Right lobe of liver (tissue), 6 donors: Measurements from ENCODE around the gene PIP5K1B. TPM values are rescaled to one million over a fixed set of nuclear protein-coding genes. Genes with fewer than 3 reads are reported as not detected.

Source experiments
- ATAC-seq, 4 donors: fragments of 200-7000 bp; cut with Tn5 transposase; one replicate each; pipeline ENCODE4 v1.9.1; 2020; ENCODE audit warnings: mild to moderate bottlenecking in 4 of 4, moderate library complexity in 4 of 4
- DNase-seq, 3 donors: peaks; one replicate each; pipeline ENCODE4 v3.0.0-alpha.2; 2020
- H3K27ac ChIP-seq, 3 donors: fragments of 200-600 bp; one replicate each; pipeline ENCODE4 v1.8.0; 2022
- H3K27me3 ChIP-seq, 2 donors: fragments of 200-600 bp; one replicate each; pipeline ENCODE4 v1.8.0; 2022
- H3K36me3 ChIP-seq, 4 donors: fragments of 200-600 bp; sonication (generic) in 1 of 4; one replicate each; pipeline versions ENCODE4 v1.5.1 to v1.8.0; 2017 to 2022; ENCODE audit warnings: control low read depth in 1 of 4
- H3K4me1 ChIP-seq, 4 donors: fragments of 200-600 bp; sonication (generic) in 1 of 4; one replicate each; pipeline versions ENCODE4 v1.5.1 to v1.8.0; 2017 to 2022; ENCODE audit warnings: control low read depth in 1 of 4
- H3K4me3 ChIP-seq, 3 donors: fragments of 200-600 bp; one replicate each; pipeline ENCODE4 v1.8.0; 2022
- H3K9me3 ChIP-seq, 4 donors: fragments of 200-600 bp; sonication (generic) in 1 of 4; one replicate each; pipeline versions ENCODE4 v1.5.1 to v1.8.0; 2017 to 2022; ENCODE audit warnings: control low read depth in 1 of 4
- CTCF ChIP-seq, 4 donors: fragments of 200-600 bp in 3 of 4; fragments of 450-650 bp in 1 of 4; IDR thresholded peaks; one replicate each; pipeline versions ENCODE4 v1.5.1 to v1.8.0; 2016 to 2022; ENCODE audit warnings: antibody characterized with exemption in 4 of 4, mild to moderate bottlenecking in 2 of 4
- POLR2A ChIP-seq: fragments of 450-650 bp; IDR thresholded peaks from one replicate; pipeline ENCODE4 v1.6.1; 2017; ENCODE audit warnings: antibody characterized with exemption, mild to moderate bottlenecking
- WGBS: methylation state at CpG from one replicate; pipeline ENCODE4 v1.1.6; 2018; ENCODE audit warnings: low coverage, low lambda C conversion rate; ENCODE audit not compliant: insufficient coverage; ENCODE audit errors: missing lambda C conversion rate; 5-methylcytosine and 5-hydroxymethylcytosine counted together
- intact Hi-C, 2 donors: fragments of 100-400 bp; cut with DNase I; formaldehyde crosslinking; loops; one replicate each; pipeline versions ENCODE4 v1.11.2 to v1.14.1; 2022
- total RNA-seq, 6 experiments: library from RNA; depleted of rRNA in 2 of 6; stranded (reverse); fragments of >200 nt in 2 of 6; fragmentation: NEBNext Ultra II Directional in 3 of 6; extraction: Animal tissue kit (Norgen Biotek cat#: 25700) in 3 of 6; gene quantifications; one replicate each; pipeline versions ENCODE4 v1.1.0 to v1.2.4, GENCODE V29; 2016 to 2023
- donor health status: DM: no; HTN: yes; CAD: no.
- donor health status: DM: no; HTN: no; CAD: no.
- donor health status: DM: no; HTN: no; CAD: no.
- donor health status: DM: no; HTN: yes; CAD: no.
- donor health status: DM: no; HTN: yes; CAD: no.

PIP5K1B gene
- total RNA-seq, 6 experiments from 2014 or later = 0.27 to 0.71 TPM; not detected in 4

GRCh38 chr9:68750786-68751185 is 45.7 kb downstream of the PIP5K1B start:
- ATAC-seq (no peak), DNase-seq (no peak)
- intact Hi-C loops = no loop called here
- no peaks in the 10 kb centered on the region for H3K27me3 ChIP-seq
- H3K36me3 ChIP-seq = no peaks in the 10 kb centered on the region
- H3K27ac ChIP-seq = no peak overlapping the region
- no peaks in the 10 kb centered on the region for H3K9me3 ChIP-seq
- no peak overlapping the region for H3K4me3 ChIP-seq
- WGBS = 47% methylated on average over 4 of the region's 4 CpGs
- no peak for TF ChIP-seq POLR2A
- no peak for TF ChIP-seq CTCF (IDR thresholded peaks at IDR 0.05)
- no peaks in the 10 kb centered on the region for H3K4me1 ChIP-seq

DNA sequence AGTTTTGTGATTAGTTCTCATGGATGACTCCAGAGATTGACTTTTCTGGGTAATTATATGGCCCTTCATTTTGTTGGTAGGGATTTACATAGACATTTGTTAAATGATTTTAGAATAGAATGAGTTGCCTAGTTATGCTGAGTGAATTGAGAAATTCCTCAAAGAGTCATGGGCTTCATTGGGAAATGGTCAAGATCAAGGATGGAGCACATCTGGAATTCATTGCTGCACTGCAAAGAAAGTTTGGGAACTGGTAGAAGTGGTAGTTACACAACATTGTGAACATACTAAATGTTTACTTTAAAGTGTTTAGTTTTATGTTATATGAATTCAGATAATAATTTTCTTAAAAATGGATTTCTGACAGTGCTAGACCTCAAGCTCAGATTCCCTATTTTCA is 46.5 kb downstream of the PIP5K1B start:
- intact Hi-C loops = no loop called here

DNA sequence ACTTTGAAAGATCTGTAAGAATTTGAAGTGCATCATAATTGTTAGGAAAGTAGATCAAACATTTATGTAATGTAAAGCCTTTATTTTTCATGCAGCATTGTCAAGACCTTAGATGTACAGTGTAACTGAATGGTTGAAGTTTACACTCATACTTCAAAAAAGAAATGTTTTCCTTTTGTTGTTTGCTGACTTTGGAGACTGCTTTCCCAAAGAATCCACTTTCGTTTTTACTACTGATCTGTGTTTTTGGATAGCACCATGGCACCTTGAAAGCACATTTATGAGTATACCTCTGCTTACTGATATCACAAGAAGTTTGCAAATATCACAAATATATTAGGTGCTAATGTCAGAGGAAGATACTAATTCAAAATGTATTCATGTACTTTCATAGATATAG is 50.0 kb downstream of the PIP5K1B start:
- Histone ChIP-seq H3K36me3 (no peaks in the 10 kb centered on the region), H3K4me3 (no peak overlapping the region), H3K9me3 (no peaks in the 10 kb centered on the region), H3K4me1 (no peaks in the 10 kb centered on the region), H3K27ac (no peak overlapping the region), H3K27me3 (no peaks in the 10 kb centered on the region)
- WGBS = 16% methylated on average over 1 of the region's 1 CpG
- TF ChIP-seq POLR2A = no peak
- TF ChIP-seq CTCF (IDR thresholded peaks at IDR 0.05) = no peak
- DNase-seq (no peak), ATAC-seq (no peak)
- intact Hi-C loops = no loop called here

More for the DNA sequence above, 46.5 kb downstream of the PIP5K1B start:
- no peak for DNase-seq
- no peak for ATAC-seq
- Histone ChIP-seq H3K27me3 (no peaks in the 10 kb centered on the region), H3K36me3 (no peaks in the 10 kb centered on the region), H3K27ac (no peak overlapping the region), H3K9me3 (no peaks in the 10 kb centered on the region), H3K4me3 (no peak overlapping the region), H3K4me1 (no peaks in the 10 kb centered on the region)
- TF ChIP-seq POLR2A (no peak), CTCF (IDR thresholded peaks at IDR 0.05) (no peak)

- intact Hi-C loops = no loop called here
- Histone ChIP-seq H3K27me3 (no peaks in the 10 kb centered on the region), H3K27ac (no peak overlapping the region), H3K9me3 (no peaks in the 10 kb centered on the region), H3K4me3 (no peak overlapping the region), H3K4me1 (no peaks in the 10 kb centered on the region), H3K36me3 (no peaks in the 10 kb centered on the region)
- 53% methylated on average over 4 of the region's 4 CpGs for WGBS
- TF ChIP-seq CTCF (IDR thresholded peaks at IDR 0.05) (no peak), POLR2A (no peak)
- no peak for ATAC-seq
- DNase-seq = no peak
Measured at GRCh38 chr9:68755752-68756151, 50.7 kb downstream of the PIP5K1B start.

DNA sequence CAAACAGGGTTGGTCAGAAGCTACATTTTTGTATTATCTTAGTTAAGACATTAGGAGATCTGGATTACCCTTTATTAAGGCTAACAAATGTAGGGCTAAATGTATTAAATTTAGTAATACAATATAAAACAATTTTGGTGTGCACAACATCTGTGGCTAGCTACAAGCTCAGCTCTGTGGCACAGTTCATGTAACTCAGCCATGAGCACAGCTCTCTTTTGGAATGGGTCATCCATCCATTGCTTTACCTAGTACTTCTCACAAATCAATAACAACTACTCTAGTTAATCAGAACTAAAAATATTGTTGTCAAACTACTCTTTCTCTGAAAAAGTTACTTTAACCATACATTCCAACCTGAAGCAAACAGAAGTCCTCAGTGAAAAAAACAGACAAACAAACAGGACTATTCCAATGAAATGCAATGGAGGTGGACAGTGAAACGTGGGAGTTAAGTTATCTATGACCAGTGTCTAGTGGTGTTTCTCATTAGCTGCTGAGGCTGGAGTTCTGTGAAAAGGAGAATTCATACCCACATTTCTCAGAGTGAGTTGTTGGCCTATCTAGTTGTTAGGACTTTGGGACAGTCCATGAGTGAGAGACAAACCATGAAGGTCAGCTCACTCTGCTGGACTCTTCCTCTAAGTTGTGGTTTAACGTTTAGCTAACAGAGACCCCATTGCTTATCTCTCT is 55.1 kb downstream of the PIP5K1B start:
- intact Hi-C loops = no loop called here
- 51% methylated on average over 2 of the region's 2 CpGs for WGBS
- Histone ChIP-seq H3K9me3 (no peaks in the 10 kb centered on the region), H3K27ac (no peak overlapping the region), H3K4me1 (no peaks in the 10 kb centered on the region), H3K27me3 (no peaks in the 10 kb centered on the region), H3K36me3 (no peaks in the 10 kb centered on the region), H3K4me3 (no peak overlapping the region)
- no peak for ATAC-seq
- TF ChIP-seq CTCF (IDR thresholded peaks at IDR 0.05) (no peak), POLR2A (no peak)
- no peak for DNase-seq
